ENCODE data around the gene SOHLH1. TPM values are rescaled to one million over a fixed set of nuclear protein-coding genes. Genes with fewer than 3 reads are reported as not detected.

The SOHLH1 gene
- polyA plus RNA-seq, 1 donor: not detected

GRCh38 chr9:135703726-135704125, 4.4 kb upstream of the SOHLH1 start:
- no peak for DNase-seq (ENCODE audit: low read depth)

- no peak for DNase-seq (ENCODE audit: low read depth)
Observed at GRCh38 chr9:135701959-135702721, 2.9 kb upstream of the SOHLH1 start, which contains the start of gene KCNT1. KCNT1 (plus strand) TSS chr9:135702185; CDS start chr9:135702259, 74 bp downstream.

GRCh38 chr9:135701067-135701958, 2.0 kb upstream of the SOHLH1 start:
- DNase-seq (ENCODE audit: low read depth): no peak

GRCh38 chr9:135700525-135700924, 1.2 kb upstream of the SOHLH1 start:
- DNase-seq (ENCODE audit: low read depth): no peak

GRCh38 chr9:135698767-135699166, 514 bp downstream of the SOHLH1 start:
- DNase-seq (ENCODE audit: low read depth): no peak

GRCh38 chr9:135698236-135698635, 1.0 kb downstream of the SOHLH1 start:
- no peak for DNase-seq (ENCODE audit: low read depth)

- DNase-seq (ENCODE audit: low read depth): no peak
Observed at GRCh38 chr9:135697226-135697625, 2.1 kb downstream of the SOHLH1 start.

- no peak for DNase-seq (ENCODE audit: low read depth)
Observed at GRCh38 chr9:135696446-135696845, 2.8 kb downstream of the SOHLH1 start.

- no peak for DNase-seq (ENCODE audit: low read depth)
Observed at GRCh38 chr9:135695642-135696041, 3.6 kb downstream of the SOHLH1 start.

GRCh38 chr9:135695036-135695435, 4.2 kb downstream of the SOHLH1 start:
- no peak for DNase-seq (ENCODE audit: low read depth)

- DNase-seq (ENCODE audit: low read depth): no peak
Observed at GRCh38 chr9:135694414-135694813, 4.9 kb downstream of the SOHLH1 start.

- no peak for DNase-seq (ENCODE audit: low read depth)
Observed at GRCh38 chr9:135693771-135694170, 5.5 kb downstream of the SOHLH1 start.

GRCh38 chr9:135693265-135693664, 6.0 kb downstream of the SOHLH1 start:
- no peak for DNase-seq (ENCODE audit: low read depth)

GRCh38 chr9:135692410-135692809, 6.9 kb downstream of the SOHLH1 start:
- DNase-seq (ENCODE audit: low read depth): no peak

- DNase-seq (ENCODE audit: low read depth): no peak
Observed at GRCh38 chr9:135690836-135691570, 8.3 kb downstream of the SOHLH1 start.

GRCh38 chr9:135689011-135689410, 10.3 kb downstream of the SOHLH1 start:
- no peak for DNase-seq (ENCODE audit: low read depth)

- DNase-seq (ENCODE audit: low read depth): no peak
Observed at GRCh38 chr9:135687216-135687615, 12.1 kb downstream of the SOHLH1 start.

- DNase-seq (ENCODE audit: low read depth): no peak
Observed at GRCh38 chr9:135684691-135685090, 14.6 kb downstream of the SOHLH1 start.

- no peak for DNase-seq (ENCODE audit: low read depth)
Observed at GRCh38 chr9:135683401-135684034, 15.8 kb downstream of the SOHLH1 start.

- DNase-seq (ENCODE audit: low read depth): no peak
Observed at GRCh38 chr9:135681161-135681560, 18.1 kb downstream of the SOHLH1 start.

- no peak for DNase-seq (ENCODE audit: low read depth)
Observed at GRCh38 chr9:135680056-135680455, 19.2 kb downstream of the SOHLH1 start.
